ENCODE results near the gene RNF19B. TPM values are rescaled to one million over a fixed set of nuclear protein-coding genes. Genes with fewer than 3 reads are reported as not detected.
A peak's percentile ranks its signal among the peaks of the same experiment; 100 is the strongest.

RNF19B gene
- total RNA-seq, 1 experiment from 2014 or later = 15.0 TPM

DNA sequence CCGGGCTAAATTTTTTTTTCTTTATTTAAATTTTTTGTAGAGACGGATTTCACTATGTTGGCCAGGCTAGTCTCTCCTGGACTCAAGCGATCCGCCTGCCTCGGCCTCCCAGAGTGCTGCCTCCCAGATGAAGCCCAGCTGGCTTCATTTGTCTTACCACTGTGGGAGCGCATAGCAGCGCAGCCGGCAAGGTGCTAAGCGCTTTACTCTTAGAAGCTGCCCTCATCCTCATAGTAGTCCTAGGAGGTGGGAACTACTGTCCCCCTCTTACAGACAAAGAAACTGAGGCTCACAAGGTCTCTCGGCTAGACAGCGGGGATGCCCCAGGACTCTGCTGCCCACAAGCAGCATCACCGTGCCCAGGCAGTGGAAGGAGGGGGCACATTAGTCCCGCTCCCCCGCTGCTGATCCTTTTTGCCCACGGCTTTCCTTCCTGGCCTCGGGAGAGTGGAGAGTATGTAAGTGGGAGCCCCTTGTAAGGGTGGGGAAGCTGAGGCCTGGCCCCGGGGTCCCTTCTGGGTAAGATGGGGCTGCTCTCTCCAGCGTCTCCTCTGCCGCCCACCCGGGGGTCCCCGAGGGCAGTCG lies 64.1 kb downstream of the RNF19B start:
- Mint-ChIP-seq H3K27me3 (ENCODE audit: low read depth) (peaks cover 87% of the 10 kb centered on the region), H3K36me3 (ENCODE audit: insufficient read depth in 1 of 3, low read depth in 3 of 3) (peaks cover 0 to 4% (median 0%) of the 10 kb centered on the region in 3 experiments; a peak in 1 of 7 replicates), H3K4me3 (peak overlapping the region; percentile 61 to 80), H3K4me1 (peaks cover 15 to 24% of the 10 kb centered on the region in 2 experiments), H3K9me3 (no peaks in the 10 kb centered on the region; a peak in 1 of 5 replicates), H3K27ac (no peak overlapping the region)
- peaks cover 22% of the 10 kb centered on the region; the same call in 1 of the 2 replicates for H3K27me3 ChIP-seq (ENCODE audit: insufficient read depth, low read length)
- no peak overlapping the region for H2BK15ac ChIP-seq (ENCODE audit: low read depth, low read length)
- H2BK120ac ChIP-seq (ENCODE audit: low read depth, low read length, poor library complexity, severe bottlenecking) = no peak overlapping the region
- H3K9ac ChIP-seq (ENCODE audit: extremely low read depth, insufficient read length, low read length) = no peak overlapping the region
- TF ChIP-seq, protein P1, sequence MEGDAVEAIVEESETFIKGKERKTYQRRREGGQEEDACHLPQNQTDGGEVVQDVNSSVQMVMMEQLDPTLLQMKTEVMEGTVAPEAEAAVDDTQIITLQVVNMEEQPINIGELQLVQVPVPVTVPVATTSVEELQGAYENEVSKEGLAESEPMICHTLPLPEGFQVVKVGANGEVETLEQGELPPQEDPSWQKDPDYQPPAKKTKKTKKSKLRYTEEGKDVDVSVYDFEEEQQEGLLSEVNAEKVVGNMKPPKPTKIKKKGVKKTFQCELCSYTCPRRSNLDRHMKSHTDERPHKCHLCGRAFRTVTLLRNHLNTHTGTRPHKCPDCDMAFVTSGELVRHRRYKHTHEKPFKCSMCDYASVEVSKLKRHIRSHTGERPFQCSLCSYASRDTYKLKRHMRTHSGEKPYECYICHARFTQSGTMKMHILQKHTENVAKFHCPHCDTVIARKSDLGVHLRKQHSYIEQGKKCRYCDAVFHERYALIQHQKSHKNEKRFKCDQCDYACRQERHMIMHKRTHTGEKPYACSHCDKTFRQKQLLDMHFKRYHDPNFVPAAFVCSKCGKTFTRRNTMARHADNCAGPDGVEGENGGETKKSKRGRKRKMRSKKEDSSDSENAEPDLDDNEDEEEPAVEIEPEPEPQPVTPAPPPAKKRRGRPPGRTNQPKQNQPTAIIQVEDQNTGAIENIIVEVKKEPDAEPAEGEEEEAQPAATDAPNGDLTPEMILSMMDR (conservative IDR thresholded peaks at IDR 0.05) = no peak
- no peak for DNase-seq
- no peak overlapping the region for H2BK12ac ChIP-seq (ENCODE audit: insufficient read length, low read depth, low read length)
- H3K79me1 ChIP-seq (ENCODE audit: insufficient read depth, low read depth, low read length, poor library complexity, severe bottlenecking) = no peaks in the 10 kb centered on the region
- H3K14ac ChIP-seq (ENCODE audit: insufficient read depth, low read length) = no peak overlapping the region; the same call in 1 of the 2 replicates
- H3T11ph ChIP-seq (ENCODE audit: low read length) = no peak overlapping the region
- H2AK5ac ChIP-seq (ENCODE audit: insufficient read length, low read length) = no peak overlapping the region
- H4K8ac ChIP-seq (replicated peaks; ENCODE audit: insufficient read length, low read depth, low read length) = no peak overlapping the region
- H3K56ac ChIP-seq (ENCODE audit: insufficient read length, low read depth, low read length) = no peak overlapping the region
- no peak overlapping the region for H2AFZ ChIP-seq (ENCODE audit: low read length)
- H3K18ac ChIP-seq (ENCODE audit: insufficient read length, low read depth, low read length) = no peak overlapping the region
- H3K23me2 ChIP-seq (ENCODE audit: insufficient read length, low read depth, low read length, poor library complexity, severe bottlenecking) = peaks cover 8% of the 10 kb centered on the region
- H3K4me2 ChIP-seq (ENCODE audit: insufficient read depth, insufficient read length, low read length) = peak overlapping the region; percentile 36
- H3K4ac ChIP-seq (ENCODE audit: low read depth, low read length) = no peak overlapping the region
- no peak overlapping the region for H2BK20ac ChIP-seq (ENCODE audit: low read depth, low read length, poor library complexity, severe bottlenecking)
- no CpG with 5 or more reads among the region's 22 CpGs for WGBS (ENCODE audit: extremely low coverage, insufficient read length, low lambda C conversion rate)
- H3K23ac ChIP-seq (ENCODE audit: insufficient read length, low read depth, low read length) = no peak overlapping the region
- no peak overlapping the region for H4K91ac ChIP-seq (ENCODE audit: insufficient read length, low read depth, low read length)
- no peaks in the 10 kb centered on the region for H4K20me1 ChIP-seq (ENCODE audit: control insufficient read depth, insufficient read depth, insufficient read length)
- H3K79me2 ChIP-seq (ENCODE audit: insufficient read depth, low read length) = no peaks in the 10 kb centered on the region
- H3K9me3 ChIP-seq (ENCODE audit: control insufficient read depth, low read depth, low read length) = no peaks in the 10 kb centered on the region
- no peak overlapping the region for H4K5ac ChIP-seq (ENCODE audit: insufficient read length, low read depth, low read length)
- H3K4me1 ChIP-seq (ENCODE audit: insufficient read depth, low read length) = no peaks in the 10 kb centered on the region
- H2BK5ac ChIP-seq (ENCODE audit: insufficient read length, low read length) = no peak overlapping the region
- no peak overlapping the region for H3K27ac ChIP-seq (ENCODE audit: insufficient read length, low read depth, low read length)

Measured in H9 (cell line).